ENCODE data around the gene WHAMM. TPM values are rescaled to one million over a fixed set of nuclear protein-coding genes. Genes with fewer than 3 reads are reported as not detected.

The WHAMM gene
- total and polyA plus RNA-seq, 2 donors (not counting 3 experiments of a cell fraction or from before 2014, with no cell fraction given): 4.1 to 9.4 TPM

GRCh38 chr15:82802497-82802896, 6.9 kb upstream of the WHAMM start:
- Histone ChIP-seq H3K9me3 (replicated peaks; ENCODE audit: control insufficient read depth, insufficient read depth, low read length) (no peaks in the 10 kb centered on the region), H3K27me3 (ENCODE audit: control insufficient read depth in 2 of 2, insufficient read depth in 2 of 2, low read length in 2 of 2) (peaks cover 0 to 13% of the 10 kb centered on the region in 2 experiments), H3K36me3 (ENCODE audit: control insufficient read depth in 2 of 2, extremely low read depth in 1 of 2, insufficient read depth in 2 of 2, low read length in 2 of 2) (no peaks in the 10 kb centered on the region), H4K20me1 (replicated peaks; ENCODE audit: control insufficient read depth, extremely low read depth, insufficient read depth, low read length) (no peaks in the 10 kb centered on the region), H3K4me2 (ENCODE audit: insufficient read depth, low read length) (no peak overlapping the region), H3K9me1 (replicated peaks; ENCODE audit: control insufficient read depth, extremely low read depth, insufficient read depth, low read length) (no peaks in the 10 kb centered on the region), H3K4me3 (replicated peaks in 1 of 3; ENCODE audit: insufficient read depth in 1 of 3, low read depth in 1 of 3, low read length in 3 of 3) (no peak overlapping the region), H3K27ac (ENCODE audit: insufficient read depth, low read depth, low read length) (no peak overlapping the region), H3K79me2 (ENCODE audit: control insufficient read depth, insufficient read depth, low read length) (no peaks in the 10 kb centered on the region), H3K4me1 (ENCODE audit: control insufficient read depth, extremely low read depth, insufficient read depth, low read length) (no peaks in the 10 kb centered on the region), H2AFZ (ENCODE audit: low read depth, low read length) (no peak overlapping the region), H3K9ac (replicated peaks; ENCODE audit: extremely low read depth, insufficient read depth, low read length) (no peak overlapping the region)
- POLR2A ChIA-PET: interaction anchor here (0.6 kb wide), 1 partner anchor 163 kb away, joined by 3 read pairs; no protein-coding TSS in a partner anchor
- dilution Hi-C loops (cut with MboI; ENCODE audit: extremely low pct_ligation_motif_present, low sequenced_read_pairs) (no loop called here), intact Hi-C loops (cut with micrococcal nuclease) (no loop called here)
- DNase-seq (ENCODE audit: low read depth, low spot score): no peak
- FAIRE-seq: no peak
- BruUV-seq (replicated peaks): no TSS peak
- CTCF ChIA-PET: no interaction called here
- no peak for TF ChIP-seq POLR2AphosphoS5 (IDR thresholded peaks at IDR 0.05; ENCODE audit: insufficient read depth, low read depth, low read length)
- TF ChIP-seq FOS (IDR thresholded peaks at IDR 0.05; ENCODE audit: borderline replicate concordance, insufficient read depth, low read length): no peak

GRCh38 chr15:82803793-82804574, 5.4 kb upstream of the WHAMM start:
- Histone ChIP-seq H3K4me2 (ENCODE audit: insufficient read depth, low read length) (no peak overlapping the region), H3K27ac (ENCODE audit: insufficient read depth, low read depth, low read length) (no peak overlapping the region), H3K27me3 (ENCODE audit: control insufficient read depth in 2 of 2, insufficient read depth in 2 of 2, low read length in 2 of 2) (peaks cover 0 to 13% of the 10 kb centered on the region in 2 experiments), H4K20me1 (replicated peaks; ENCODE audit: control insufficient read depth, extremely low read depth, insufficient read depth, low read length) (no peaks in the 10 kb centered on the region), H2AFZ (ENCODE audit: low read depth, low read length) (no peak overlapping the region), H3K4me3 (replicated peaks in 1 of 3; ENCODE audit: insufficient read depth in 1 of 3, low read depth in 1 of 3, low read length in 3 of 3) (no peak overlapping the region), H3K4me1 (ENCODE audit: control insufficient read depth, extremely low read depth, insufficient read depth, low read length) (no peaks in the 10 kb centered on the region), H3K36me3 (ENCODE audit: control insufficient read depth in 2 of 2, extremely low read depth in 1 of 2, insufficient read depth in 2 of 2, low read length in 2 of 2) (no peaks in the 10 kb centered on the region), H3K79me2 (ENCODE audit: control insufficient read depth, insufficient read depth, low read length) (no peaks in the 10 kb centered on the region), H3K9me3 (replicated peaks; ENCODE audit: control insufficient read depth, insufficient read depth, low read length) (no peaks in the 10 kb centered on the region), H3K9ac (replicated peaks; ENCODE audit: extremely low read depth, insufficient read depth, low read length) (no peak overlapping the region), H3K9me1 (replicated peaks; ENCODE audit: control insufficient read depth, extremely low read depth, insufficient read depth, low read length) (no peaks in the 10 kb centered on the region)
- POLR2A ChIA-PET: no interaction called here
- BruUV-seq (replicated peaks): no TSS peak
- CTCF ChIA-PET: interaction anchor here (0.6 kb wide), 1 partner anchor 9 kb away, joined by 3 read pairs; no protein-coding TSS in a partner anchor
- FAIRE-seq (no peak), DNase-seq (ENCODE audit: low read depth, low spot score) (no peak)
- TF ChIP-seq POLR2A (IDR thresholded peaks at IDR 0.05; ENCODE audit: low read depth, low read length): no peak
- no peak for TF ChIP-seq MAX (IDR thresholded peaks at IDR 0.05; ENCODE audit: insufficient read depth, insufficient read length)
- TF ChIP-seq JUN (IDR thresholded peaks at IDR 0.05; ENCODE audit: borderline replicate concordance, insufficient read depth, insufficient read length, low read depth): no peak
- intact Hi-C loops (cut with micrococcal nuclease) (no loop called here), dilution Hi-C loops (cut with MboI; ENCODE audit: extremely low pct_ligation_motif_present, low sequenced_read_pairs) (no loop called here)
